Skin epidermis (tissue), 12 donors: ENCODE results near the gene DDX25.

Source experiments
- H3K27ac ChIP-seq, 21 experiments: fragments of 200-600 bp; sonication (generic) in 11 of 21; one replicate each; pipeline ENCODE4 v1.5.0; 2020; ENCODE audit warnings: mild to moderate bottlenecking in 3 of 21, inconsistent platforms in 2 of 21, moderate library complexity in 2 of 21
- H3K4me3 ChIP-seq, 7 experiments: fragments of 200-600 bp; sonication (generic) in 2 of 7; one replicate each; pipeline ENCODE4 v1.5.0; 2020; ENCODE audit warnings: inconsistent platforms in 2 of 7, mild to moderate bottlenecking in 2 of 7, moderate library complexity in 1 of 7

DDX25 gene

DNA sequence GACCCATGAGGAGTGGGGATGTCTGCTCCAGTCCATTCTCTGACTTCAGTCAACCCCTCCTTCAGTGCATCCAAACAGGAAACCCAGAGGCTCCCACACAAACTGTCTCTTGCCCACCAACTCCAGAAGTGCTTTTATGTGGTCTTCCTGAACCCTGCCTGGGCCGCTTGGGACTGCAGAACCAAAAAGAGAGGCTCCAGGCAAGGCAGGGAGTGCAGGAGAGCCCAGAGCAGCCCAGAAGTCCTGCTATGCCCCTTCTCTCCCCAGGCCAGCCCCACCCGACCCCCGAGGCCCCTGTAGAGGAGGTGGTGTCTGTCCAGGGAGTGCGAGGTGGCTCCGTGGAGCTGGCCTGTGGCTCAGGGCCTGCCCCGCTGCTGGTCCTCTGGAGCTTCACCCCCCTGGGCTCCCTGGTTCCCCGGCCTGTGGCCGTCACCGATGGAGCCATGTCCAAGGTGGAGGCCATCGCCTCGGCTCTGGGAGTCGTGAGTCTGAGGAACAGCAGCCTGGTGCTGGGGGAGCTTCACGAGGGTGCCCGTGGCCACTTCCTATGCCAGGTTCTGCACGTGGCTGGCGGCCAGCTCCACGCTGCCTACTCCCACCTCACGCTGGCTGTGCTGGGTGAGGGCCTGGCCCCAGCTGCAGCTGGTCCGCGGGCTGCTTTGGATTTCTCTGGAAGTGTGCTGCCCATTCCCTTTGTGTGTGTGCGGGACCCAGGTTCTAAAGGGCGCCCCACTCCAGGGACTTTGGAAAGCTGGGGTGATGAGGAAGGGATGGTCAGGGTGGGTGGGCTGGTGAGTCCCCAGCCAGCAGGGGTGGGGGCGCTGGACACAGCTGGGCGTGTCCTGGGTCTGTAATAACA, 43.3 kb downstream of the DDX25 start:
- no peak overlapping the region for H3K4me3 ChIP-seq

DNA sequence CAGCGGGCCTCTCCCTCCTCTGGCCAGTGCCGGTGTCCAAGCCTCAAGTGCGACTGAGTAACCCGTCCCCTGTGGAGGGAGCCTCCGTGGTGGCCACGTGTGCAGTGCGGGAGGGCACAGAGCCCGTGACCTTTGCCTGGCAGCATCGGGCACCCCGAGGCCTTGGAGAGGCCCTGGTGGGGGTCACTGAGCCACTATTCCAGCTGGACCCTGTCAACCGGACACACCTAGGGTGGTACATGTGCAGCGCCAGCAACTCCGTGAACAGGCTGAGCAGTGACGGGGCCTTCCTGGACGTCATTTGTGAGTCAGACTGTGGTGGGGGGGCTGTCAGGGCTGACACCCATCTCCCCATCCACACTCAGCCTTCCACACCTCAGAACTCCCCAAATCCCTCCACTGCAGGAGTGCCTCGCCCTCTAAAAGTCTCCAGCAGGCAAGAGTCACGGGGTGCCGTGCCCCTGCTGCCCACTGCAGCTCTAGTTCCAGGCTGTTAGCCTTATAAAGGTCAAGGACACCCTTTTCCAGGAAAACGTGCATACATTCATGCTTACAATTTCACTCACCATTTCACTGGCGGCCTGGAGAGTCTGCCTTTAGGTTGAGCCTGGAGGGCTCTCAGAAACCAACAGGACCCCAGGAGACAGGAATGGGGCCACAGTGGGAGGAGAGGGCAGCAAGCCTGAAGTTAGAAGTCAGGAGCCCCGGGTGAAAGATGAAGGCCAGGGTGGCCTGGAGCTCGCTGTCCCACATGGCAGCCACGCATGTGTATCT, 44.2 kb downstream of the DDX25 start:
- Histone ChIP-seq H3K4me3 (no peak overlapping the region), H3K27ac (no peak overlapping the region)

More for the DNA sequence above, 43.3 kb downstream of the DDX25 start:
- H3K27ac ChIP-seq = no peak overlapping the region

DNA sequence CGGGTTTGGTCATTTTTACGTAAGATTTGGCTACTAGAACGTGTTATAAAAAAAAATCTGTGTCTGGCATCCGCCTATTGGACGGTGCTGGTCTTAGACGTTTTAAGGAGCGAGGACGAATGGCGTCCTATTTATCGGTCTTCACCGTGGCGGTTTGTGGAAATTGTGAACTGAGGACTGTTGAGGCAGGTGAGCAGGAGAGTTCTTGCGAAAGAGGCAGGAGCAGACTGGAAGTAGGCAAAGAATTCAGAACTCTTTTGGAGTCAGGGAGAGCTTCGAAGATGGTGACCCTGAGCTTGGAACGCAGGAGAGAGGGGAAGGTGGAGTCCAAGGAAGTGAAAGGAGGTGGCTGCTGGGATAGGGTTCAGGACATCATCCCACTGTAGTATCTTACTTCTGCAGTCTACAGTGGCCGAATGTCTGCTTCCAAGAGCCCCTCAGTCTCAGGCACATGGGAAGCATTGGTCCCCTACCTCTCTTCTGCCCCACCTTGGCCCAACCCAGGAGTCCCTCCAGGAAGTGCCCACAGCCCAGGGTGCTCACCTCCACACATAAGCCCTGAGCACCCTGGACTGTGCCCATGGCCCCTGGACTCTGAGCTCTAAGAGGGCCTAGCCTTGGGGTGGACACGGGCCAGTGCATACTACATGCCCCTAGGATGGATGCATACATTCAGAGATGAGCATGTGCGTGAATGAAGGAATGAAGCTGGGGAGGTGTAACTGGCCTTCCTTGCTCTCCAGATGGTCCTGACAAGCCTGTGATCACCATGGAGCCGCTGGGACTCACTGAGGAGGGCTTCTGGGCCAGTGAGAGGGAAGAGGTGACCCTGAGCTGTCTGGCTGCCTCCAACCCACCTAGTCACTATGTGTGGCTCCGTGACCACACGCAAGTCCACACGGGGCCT, 45.2 kb downstream of the DDX25 start:
- no peak overlapping the region for H3K4me3 ChIP-seq
- H3K27ac ChIP-seq = peak overlapping the region in 1 of 21 experiments; percentile 6

DNA sequence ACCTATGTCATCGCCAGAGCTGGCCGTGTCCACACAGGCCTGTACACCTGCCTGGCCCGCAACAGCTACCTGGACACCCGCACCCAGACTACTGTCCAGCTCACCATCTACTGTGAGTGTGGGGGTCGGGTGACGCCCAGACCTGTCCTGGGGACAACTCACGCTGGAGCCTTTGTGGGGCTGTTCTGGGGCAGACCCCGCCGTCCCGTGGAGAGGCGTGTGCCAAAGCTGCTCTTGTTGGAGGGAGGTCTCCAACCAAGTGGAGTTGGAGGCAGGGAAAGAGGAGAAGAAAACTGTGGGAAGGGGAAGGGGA, 45.8 kb downstream of the DDX25 start:
- Histone ChIP-seq H3K27ac (peak overlapping the region in 1 of 21 experiments; percentile 6), H3K4me3 (no peak overlapping the region)

DNA sequence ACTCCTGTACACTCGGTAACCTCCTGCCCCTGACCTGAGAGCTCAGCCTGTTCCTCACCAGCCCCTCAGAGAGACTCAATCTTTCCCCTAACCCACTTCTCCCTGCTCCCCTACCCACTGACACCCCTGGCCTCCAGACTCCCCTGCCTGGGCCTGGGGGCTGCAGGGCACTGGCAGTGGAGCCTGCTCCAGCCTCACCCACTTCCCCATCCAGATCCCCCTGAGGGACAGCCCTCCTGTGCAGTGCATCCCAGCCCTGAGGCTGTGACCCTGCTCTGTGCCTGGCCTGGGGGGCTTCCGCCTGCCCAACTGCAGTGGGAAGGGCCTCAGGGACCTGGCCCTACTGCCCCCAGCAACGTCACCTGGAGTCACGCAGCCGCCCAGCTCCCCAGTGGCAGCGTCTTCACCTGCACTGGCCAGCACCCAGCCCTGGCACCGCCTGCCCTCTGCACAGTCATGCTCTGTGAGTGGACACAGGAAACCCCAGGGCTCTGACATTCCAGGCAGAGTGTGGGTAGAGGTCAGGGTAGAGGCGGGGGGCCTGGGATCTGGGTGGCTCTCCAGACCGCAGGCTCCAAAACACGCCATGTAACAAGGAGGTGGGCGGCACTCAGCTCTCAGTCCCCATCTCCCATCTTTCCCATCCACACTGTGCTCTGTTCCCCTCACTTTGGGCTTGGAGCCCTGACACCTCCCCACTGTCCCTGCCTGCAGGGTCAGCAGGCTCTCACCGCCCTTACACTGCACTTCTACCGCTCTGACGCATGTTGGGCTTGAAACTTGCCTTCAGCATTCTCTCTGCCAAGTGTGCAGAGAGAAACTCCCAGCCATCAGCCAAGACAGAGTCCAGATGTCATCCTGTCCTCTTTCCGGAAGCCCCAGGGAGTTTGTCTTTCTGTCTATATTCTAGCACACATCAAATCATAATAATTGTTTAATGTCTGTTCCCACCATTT, 46.7 kb downstream of the DDX25 start:
- Histone ChIP-seq H3K27ac (peak overlapping the region in 10 of 21 experiments; percentile 2 to 83 (median 46)), H3K4me3 (no peak overlapping the region)

DNA sequence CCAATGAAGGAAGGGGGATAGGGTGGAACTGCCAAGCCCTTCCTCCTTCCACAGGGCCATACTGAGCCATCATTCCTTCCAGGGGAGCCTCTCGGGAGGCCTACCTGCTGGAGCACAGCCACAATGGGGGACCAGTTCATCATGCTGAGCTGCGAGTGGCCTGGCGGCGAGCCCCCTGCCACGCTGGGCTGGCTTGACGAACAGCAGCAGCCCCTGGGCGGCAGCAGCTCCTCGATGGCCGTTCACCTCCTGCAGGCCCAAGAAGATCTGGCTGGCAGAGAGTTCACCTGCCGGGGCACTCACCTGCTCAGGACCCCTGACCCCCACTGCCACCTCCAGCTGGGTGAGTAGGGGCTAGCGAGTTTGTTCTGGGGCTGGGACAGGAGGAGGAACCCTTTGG, 47.4 kb downstream of the DDX25 start:
- no peak overlapping the region for H3K4me3 ChIP-seq
- H3K27ac ChIP-seq = peak overlapping the region in 12 of 21 experiments; percentile 8 to 83 (median 72)

DNA sequence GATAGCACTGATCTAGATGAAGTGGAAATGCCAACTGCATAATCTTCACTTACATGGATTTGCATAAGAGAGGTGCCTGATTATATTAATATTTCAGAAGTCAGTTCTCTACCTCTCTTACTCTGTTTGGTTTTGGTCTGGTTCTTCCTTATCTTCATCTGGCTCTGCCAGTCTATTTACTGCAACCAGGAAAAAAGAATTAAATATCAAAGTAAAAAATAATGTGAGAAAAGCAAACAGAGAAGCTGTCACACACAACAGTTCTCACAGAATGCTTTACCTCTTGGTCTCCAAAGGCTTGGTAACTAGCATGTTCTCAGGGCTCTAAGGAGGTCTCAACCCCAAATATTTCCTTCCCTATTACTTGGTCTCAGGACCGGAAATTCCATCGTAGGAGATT, 48.3 kb downstream of the DDX25 start:
- Histone ChIP-seq H3K4me3 (peak overlapping the region in 1 of 7 experiments; percentile 6), H3K27ac (peak overlapping the region in 11 of 21 experiments; percentile 1 to 83 (median 63))

DNA sequence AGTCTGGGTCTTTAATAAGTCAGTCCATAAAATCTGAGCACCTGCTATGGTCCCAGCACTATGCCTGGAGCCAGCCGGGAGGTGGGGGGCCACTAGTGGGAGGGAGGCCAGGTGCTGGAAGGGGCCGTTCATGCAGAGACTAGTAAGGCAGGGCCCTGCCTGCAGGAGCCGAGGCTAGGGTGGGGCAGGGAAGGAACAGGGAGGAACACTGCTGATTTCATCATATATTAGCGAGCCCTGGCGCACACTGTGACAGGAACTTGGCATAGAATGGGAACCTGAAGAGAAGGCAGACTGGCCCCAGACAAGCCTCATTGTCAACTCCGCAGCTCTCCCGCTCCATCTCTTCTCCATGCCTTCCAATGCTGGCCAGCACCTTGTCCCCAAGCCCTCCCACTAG, 48.7 kb downstream of the DDX25 start:
- H3K4me3 ChIP-seq = peak overlapping the region in 1 of 7 experiments; percentile 20
- H3K27ac ChIP-seq = peak overlapping the region in 14 of 21 experiments; percentile 1 to 82 (median 58)

DNA sequence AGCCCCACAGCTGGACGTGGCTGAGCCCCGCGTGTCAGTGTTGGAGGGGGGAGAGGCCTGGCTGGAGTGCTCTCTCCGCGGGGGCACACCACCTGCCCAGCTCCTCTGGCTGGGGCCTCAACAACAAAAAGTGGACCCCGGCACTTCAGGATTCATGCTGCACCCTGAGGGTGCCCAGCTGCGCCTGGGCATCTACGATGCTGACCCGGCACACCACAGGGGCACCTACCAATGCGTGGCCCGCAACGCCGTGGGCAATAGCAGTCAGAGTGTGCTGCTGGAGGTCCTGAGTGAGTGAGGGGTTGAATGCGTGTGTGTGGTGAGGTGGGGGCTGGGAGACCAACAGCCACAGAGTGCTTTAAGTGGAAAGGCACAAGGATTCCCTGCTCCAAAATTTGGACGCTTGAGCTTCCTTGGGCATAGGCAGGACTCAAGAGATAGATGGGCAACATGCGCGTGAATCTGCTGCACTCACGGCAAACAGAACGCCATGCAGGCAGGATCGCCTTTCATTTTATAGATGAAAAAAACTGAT, 49.2 kb downstream of the DDX25 start:
- peak overlapping the region in 11 of 21 experiments; percentile 16 to 82 (median 63) for H3K27ac ChIP-seq
- H3K4me3 ChIP-seq = peak overlapping the region in 1 of 7 experiments; percentile 20

DNA sequence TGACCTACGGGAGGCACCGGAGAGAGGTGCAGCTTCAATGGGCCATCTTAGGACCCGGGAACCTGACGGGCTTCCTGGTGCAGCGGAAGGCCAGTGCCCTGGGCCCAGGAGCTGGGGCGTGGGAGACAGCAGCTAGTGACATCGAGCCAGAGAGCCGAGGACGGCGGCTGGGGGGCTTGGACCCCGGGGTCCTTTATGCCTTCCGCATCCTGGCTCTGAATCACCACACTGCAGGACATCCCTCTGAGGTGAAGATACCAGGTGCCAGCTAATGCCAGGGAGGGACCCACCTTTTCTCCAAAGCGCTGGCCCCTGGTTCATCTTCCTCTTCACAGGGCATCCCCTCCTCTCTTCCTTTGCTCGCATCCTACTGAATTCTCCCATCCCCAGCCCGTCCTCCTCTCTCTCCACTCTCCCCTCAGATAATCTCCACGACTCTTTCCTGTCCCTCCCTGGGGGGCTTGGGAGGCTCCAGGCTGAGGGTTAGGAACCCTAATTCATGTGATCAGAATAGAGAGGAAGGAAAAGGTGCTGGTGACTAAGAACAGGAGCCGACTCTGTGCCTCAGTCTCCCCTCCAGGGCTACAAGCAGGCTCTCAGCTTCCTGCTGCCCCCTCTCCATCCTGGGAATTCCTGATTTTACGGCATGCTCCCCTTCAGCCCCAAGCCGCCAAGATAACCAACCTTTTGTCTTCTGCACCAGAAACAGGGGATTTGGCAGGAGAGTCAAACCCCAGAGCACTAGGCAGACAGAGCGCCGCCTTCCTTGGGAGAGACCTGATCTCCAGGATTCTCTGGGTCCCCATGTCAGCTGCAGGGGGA, 50.0 kb downstream of the DDX25 start:
- H3K4me3 ChIP-seq = no peak overlapping the region
- peak overlapping the region in 2 of 21 experiments; percentile 77 to 82 for H3K27ac ChIP-seq

DNA sequence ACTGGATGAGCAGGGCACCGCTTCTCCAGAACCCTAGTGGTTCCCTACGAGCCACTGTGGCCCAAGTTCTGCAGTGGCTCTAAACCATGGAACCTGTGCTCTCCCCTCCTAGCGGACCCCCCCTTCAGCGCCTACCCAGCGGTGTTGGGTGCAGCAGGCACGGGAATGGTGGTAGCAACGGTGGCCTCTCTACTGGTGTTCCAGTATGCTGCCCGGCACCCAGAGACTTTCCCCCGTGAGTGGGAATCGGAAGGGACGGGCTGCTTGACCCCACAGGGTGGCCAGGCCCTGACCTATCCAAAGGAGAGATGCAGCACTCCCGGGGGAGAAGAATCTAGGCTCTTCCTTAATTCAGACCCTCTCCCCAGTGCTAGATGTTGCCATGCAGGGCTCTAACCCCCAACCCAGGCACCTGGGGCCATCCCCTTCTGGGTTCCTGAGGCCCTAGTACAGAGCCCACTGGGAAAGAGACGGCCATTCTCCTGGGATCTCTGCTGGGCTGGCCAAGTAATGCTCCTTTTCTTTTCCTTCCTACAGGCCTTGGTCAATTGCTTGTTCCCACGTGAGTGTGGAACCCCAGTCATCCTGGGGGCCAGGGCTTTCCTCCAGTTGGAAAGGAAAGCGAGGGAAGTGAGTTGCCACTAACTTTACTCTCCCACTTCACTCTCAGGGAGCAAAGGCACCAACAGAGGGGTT, 50.8 kb downstream of the DDX25 start:
- Histone ChIP-seq H3K4me3 (no peak overlapping the region), H3K27ac (no peak overlapping the region)

DNA sequence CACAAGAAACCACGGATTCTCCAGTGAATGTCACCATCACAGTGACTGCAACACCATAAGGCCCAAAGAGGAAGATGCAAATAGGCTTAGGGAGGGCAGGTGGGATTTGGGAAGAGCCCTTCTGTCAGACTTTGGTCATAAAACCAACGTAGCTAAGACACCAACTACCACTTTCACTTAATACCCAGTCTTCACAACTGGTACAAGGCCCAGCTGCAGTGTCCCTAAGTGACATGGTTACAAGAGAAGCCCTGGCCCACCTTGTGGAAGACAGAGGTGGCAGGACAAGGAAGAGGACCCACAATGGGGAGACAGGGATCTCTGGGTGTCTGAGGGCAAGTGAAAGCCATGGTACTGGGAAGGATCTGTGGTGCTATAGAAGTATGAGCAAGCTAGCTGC, 51.5 kb downstream of the DDX25 start:
- no peak overlapping the region for H3K4me3 ChIP-seq
- H3K27ac ChIP-seq = peak overlapping the region in 2 of 21 experiments; percentile 33 to 72

DNA sequence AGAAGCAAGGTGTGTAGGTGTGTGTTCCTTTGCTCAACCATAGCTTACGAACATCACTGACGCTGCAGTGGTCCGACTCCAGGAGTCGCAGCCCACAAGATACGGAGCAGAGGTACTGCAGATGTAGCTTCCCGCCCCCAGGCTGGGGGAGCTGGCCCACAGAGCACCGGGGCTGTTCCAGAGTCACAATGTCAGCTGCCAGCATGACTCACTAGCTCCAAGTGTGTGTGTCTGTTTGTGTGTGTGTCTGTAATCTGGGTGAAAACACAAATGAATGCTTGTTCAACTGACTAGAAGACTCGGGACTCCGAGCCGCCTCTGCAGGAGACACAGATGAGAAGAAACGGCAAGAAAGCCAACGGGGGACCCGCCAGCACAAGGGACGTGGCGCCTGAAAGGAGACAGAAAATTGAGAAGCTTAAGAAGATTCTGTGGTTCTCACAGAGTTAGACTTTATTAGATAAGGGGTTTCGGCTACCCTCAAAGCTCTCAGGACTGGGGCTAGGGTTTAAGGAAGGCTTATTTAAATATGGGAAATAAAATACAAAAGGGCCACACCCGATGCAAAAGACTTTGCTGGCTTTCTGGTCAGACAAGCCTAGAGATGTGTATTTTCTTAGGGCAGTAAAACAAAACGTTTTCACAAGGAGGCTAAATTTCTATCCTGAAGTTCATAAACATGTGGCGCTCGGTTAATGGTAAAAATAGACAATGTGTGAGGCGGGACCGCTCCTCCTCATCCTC, 52.3 kb downstream of the DDX25 start:
- Histone ChIP-seq H3K4me3 (no peak overlapping the region), H3K27ac (peak overlapping the region in 8 of 21 experiments; percentile 1 to 72 (median 33))

DNA sequence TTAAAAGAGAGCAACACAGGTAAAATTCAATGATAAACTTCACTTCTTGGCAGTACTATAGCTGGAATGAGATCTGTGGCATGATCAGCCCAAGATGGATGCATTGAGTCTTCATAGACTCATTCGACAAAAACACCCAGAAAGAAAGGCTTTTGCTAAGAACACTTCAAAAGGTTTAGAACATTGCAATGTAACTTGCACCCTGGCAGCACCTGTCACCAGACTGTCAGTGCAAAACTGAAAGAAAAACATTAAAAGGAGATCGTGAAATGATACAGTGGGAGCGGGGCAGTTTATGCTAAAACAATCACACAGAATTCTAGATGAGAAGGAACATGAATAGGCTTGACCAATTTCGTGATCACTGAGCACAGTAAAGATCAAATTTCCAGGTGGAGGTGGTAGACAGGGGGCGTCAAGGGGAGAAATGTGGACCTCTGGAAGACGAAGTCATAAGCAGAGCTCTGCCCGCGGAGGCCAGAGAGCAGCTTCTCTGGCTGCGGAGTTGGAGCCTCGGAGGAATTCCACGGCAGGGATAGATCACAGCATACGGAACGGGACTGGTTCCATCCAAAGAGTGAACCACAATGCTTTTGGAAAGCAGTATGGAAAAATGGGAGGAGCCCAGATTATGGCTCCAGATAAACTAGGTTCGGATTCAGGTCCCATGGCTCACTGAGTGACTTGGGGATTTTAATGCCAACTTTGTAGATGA, 53.5 kb downstream of the DDX25 start:
- Histone ChIP-seq H3K27ac (peak overlapping the region in 1 of 21 experiments; percentile 62), H3K4me3 (peak overlapping the region in 1 of 7 experiments; percentile 6)

DNA sequence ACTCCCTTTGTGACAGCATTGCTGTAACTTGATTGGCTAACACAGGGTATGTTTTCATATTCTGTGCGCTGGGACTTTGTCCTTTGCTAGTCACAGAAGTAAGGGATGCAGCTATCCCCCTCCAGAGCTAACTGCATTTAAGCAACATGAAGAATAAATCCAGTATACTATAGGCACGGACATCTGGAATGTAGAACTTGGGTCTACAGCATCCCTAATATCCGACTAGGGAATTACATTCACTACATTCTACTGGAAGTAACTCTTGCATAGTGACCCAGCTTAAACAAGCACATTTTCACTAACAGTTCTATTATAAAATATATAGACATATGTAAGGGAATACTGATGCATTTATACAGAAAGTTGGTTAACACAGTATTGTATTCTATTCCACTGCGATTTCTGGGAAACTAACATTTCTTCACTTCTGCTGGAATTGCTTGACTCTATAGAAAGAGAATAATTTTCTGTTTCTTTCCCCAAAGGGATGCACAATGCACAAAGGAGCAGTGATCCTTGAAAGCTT, 54.6 kb downstream of the DDX25 start:
- no peak overlapping the region for H3K4me3 ChIP-seq
- H3K27ac ChIP-seq = no peak overlapping the region
